Stimulated activated CD4-positive, alpha-beta T cell treated with anti-CD3 and anti-CD28 coated beads, Interleukin-4, amount 100 ng/mL, for 24 hours (primary cell): ENCODE data around the gene MEF2C.
A peak's percentile ranks its signal among the peaks of the same experiment; 100 is the strongest.

Experiments used
- DNase-seq: peaks from one replicate; pipeline ENCODE4 v3.0.0-alpha.2; 2020

MEF2C gene

DNA sequence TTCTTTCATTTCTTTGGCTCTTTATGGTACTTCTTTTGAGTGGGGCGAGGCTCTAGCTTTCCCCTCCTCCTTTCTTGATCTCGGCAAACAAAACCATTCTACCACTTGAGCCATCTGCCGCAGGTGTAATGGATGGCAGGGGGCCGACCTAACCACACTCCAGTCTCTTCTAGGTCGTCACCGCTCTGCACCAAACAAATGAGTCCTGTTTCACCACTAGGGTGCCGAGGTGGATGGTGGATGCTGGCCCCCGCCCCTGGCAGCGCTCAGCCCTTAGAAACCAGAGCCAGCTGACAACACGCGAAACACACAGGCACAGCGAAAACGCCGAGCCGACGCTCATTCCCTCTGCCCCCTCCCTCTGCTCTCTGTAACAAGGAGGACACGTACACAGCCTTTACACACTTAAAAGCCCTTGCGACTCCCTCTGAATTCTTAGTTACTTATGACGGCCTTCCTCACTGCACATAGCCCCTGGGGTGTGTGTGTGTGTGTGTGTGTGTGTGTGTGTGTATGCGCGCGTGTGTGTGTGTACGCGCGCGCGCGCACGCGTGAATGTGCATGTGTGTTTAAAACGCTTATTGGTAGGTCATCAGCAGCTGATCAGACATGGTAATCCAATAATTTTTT lies 199.4 kb downstream of the MEF2C start:
- DNase-seq: no peak

DNA sequence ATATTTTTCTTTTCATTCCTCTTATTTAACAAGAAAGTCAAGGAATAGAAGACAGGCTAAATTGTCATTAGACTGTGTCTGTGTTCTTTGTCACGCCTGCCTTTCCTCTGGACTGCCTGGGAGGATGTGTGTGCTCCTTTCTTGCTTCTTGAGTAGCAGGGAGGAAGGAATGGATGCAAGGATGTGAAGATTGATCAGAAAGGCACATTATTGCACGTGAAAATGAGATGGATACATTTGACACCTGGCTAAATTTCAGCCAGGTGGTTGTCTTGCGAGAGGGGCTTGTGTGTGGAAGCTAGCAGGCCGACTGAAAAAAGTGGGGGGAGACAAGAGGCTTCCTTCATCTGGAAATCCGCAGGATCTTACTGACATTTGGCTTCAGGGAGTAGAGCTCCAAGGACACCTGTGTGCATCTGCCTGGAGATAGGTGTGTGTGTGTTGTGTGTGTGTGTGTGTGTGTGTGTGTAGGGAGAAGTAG lies 200.1 kb downstream of the MEF2C start:
- no peak for DNase-seq

- DNase-seq: no peak
Measured at GRCh38 chr5:88682131-88682530, 200.9 kb downstream of the MEF2C start.

GRCh38 chr5:88681211-88681803 lies 201.7 kb downstream of the MEF2C start:
- no peak for DNase-seq

DNA sequence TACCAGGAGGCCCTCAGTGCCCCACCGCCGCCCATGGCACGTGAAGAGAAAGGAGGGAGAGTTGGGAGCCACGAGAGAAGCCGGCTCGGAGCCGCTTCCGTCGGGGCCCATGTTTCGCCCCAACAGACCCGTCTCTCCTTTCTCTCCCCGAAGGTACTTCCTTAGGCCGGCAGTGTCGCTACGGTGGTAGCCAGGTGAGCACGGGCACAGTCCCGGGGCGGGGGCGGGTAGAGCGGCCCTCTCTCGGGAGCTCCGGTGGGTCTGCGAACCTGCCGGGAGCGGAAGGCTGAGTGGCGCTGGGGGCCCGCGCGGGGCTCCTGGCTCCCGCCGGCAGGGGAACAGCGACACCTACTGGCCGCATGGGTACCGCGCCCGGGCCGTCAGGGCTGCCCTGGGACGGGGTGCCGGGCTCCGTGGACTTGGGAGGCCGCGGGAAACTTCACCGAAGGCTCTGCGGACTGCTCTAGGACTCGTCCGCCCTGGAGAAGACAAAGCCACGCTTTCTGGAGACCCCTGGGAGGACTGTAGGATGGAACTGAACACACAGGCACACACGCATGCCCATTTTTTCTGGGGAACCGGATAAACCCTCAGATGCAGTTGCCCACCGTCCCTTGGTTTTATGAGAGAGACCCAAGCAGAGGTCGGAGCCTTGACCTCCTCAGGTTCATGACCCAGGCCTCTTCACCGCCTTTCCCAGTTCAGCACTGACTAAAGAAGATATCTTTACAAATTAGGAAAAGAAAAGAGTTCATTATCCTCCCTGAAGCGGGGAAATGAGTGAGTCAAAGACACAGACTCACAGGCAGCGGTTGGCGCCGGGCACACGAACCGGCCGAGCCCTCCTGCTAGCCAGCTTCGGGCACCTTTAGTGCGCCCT lies 202.5 kb downstream of the MEF2C start:
- DNase-seq: peak; percentile 78

DNA sequence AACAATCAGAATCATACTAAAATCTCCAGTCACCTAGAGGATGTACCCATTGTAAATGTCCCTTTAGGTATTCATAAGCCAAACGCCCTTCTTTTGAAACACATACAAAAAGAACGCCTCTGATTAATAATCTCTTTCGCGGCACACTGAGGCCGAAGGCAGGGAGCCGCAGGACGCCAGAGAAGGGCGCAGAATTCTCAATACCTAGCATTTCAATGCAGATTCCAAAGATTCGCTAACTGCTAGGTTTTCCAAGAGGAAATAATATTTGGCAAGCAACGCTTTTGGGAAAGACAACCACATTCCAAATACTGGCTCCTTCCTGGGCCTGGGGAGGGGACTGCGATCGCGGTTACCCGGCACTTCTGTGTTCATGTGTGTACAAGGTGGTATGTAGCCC lies 203.3 kb downstream of the MEF2C start:
- DNase-seq: no peak

- no peak for DNase-seq
Measured at GRCh38 chr5:88678770-88679381, 204.1 kb downstream of the MEF2C start.

- no peak for DNase-seq
Measured at GRCh38 chr5:88677943-88678769, 204.8 kb downstream of the MEF2C start.

DNA sequence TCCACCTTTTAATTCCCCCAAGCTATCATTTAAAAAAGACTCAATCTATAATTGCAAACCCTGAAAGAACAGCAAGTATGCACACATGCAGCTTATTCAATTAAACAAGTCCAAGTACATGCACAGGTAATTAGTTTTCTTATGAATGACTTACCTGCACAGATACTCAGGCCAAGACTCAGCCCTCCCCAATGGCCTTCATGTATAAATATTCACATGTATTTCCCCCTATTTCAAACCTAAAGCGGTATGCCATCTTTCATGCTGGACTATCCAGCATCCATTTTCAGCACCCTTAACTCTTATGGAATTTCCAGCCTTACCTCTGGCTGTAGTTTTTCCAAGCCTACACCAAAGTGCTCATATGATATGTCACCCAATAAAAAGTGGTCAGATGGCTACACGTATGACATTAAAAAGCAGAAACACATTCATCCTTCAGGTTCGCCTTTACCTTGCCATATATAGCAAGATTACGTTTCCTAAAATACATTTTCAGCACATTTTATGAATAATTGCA lies 205.5 kb downstream of the MEF2C start:
- DNase-seq: no peak

- DNase-seq: no peak
Measured at GRCh38 chr5:88676637-88677375, 206.2 kb downstream of the MEF2C start.

DNA sequence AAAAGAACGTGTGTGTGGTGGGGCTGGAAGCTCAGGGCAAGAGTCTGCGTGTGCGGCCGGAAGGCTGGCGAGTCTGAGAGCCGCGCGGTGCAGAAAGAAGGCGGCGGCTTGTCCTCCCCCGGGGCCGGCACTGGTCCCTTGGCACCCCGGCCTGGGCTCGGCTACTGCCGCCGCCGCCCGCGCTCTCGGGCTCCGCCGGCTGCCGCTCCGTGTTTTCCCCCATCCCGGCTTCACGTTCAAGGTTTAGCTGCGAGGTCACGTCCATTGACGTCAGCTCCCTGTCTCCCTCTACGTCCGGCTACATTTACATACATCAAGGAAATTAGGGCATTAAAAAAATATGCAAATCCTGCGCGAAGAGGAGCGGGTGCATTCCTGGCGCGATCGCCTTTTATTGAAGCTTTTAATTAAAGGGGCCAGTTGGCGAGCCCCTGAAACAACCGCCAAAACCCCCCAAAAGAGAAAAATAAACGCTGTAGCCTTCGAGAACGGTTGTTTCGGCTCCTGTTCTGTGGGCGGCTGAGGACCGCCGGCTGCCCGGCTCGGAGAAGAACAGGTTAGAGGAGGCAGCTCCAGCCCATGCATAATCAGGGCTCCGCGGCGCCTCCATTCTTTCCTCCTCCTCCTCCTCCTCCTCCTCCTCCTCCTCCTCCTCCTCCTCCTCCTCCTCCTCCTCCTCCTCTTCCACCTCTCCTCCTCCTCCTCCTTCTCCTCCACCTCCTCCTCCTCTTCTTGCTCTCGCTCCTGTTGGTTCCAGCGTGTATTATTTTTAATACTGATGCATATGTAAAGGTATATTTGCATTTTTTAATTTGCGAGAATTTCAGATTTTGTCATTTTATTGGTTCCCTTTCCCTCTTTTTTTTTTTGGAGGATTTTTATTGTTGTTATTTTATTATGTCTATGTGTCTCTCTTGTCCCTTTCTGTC lies 207.0 kb downstream of the MEF2C start:
- no peak for DNase-seq

- DNase-seq: no peak
Measured at GRCh38 chr5:88675168-88675707, 207.7 kb downstream of the MEF2C start.

DNA sequence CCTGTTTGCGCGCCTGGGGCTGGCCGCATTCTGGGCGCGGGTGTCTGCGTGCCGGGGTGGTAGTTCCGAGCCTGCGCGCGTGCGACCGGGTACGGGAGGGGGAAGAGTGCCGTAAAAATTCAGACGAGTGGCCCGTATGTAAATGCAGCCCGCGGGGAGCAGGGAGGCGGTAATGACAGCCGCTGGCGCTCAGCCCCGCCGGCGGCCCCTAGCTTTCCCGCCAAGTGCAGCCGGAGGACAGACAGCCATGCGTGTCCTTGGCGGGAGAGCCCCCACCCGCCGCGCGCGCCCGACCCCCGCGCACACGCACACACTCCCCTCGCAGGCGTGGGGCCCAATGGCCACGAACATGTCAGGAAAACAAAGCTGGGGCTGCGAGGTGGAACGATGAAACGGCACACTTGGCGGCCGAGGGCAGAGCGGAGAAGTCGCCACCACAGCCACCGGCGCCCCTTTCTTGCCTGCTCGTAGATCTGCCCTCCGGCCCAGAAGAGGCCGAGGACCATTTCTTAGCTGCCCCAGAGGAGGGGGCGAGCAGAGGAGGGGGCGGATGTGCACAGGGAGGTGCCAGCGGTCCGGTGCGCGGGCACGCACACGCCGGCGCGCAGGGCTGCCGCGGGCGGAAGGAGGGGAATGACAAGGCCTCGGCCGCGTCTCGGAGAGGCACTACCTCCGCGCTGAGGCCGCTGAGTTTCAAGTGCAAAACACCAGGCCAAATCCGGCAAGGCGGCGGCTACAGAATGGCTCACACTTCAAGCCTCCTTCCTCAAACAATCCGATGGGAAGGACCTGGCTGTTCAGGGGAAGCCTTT lies 208.4 kb downstream of the MEF2C start:
- DNase-seq: no peak

DNA sequence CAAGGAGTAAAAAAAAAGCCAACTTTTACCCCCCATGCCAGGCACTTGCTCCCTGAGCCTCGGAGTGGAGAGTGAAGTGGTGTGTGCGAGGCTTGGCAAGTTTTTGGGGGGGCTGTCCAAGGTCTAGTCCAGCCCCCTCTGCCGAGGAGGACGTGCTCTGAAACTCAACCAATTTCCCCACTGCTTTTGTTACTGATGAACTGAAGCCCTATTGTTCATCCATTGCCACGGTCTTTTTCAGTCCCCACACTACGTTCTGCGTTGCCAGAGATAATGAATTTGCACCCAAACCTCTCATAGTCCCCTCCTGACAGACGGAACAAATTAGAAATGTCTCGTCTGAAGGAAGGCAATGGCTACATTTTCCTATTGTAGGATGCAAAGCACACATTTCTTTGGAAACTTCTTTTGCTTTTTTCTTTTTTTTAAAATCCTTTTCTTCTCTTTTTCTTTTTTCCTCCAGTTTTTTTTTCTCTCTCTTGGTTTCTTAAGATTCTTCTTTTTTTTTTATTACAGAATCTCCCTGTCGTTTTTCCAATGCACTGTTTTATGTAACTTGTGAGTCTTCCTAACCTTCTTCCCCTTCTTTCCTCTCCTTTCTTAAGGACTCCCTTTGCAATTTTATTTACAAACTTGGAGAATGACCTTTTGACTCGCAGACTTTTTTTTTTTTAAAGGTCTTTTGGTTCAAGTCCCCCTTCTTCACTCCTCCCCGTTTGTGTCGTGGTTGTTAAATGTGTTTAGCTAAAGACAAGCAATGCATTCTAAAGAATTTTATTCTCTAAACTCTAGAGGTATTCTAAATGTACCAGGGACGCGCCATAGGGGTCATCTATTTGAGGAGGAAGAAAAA lies 209.5 kb downstream of the MEF2C start:
- DNase-seq: no peak

DNA sequence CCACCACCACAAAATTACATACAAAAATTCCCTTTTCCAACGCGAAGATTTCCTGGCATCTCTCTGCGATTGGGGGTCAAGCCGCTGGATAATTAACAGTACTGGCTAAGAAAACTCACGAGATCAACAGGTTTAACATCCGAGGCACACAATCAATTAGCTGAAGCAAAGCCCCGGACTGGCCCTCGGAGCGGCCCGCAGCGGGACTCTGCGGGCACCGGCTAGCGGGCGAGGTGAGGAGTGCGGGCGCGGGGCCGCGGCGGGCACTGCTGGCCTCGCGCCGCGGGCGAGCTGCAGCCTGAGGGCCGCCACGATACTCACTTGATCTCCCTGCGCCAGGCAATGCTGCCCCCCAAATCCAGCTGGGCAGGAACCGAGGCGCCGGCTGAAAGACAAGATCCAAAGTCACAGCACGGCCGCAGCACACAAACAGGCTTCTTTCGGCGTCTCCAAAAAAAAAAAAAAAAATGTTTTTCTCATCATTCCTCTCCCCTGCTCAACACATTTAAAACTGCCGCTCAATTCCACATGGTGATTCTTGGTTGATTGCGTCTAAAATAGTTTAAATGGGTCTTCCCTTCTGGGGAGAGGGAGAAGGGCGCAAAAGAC lies 210.2 kb downstream of the MEF2C start:
- DNase-seq: no peak

GRCh38 chr5:88671505-88672499 lies 211.2 kb downstream of the MEF2C start:
- no peak for DNase-seq
